ENCODE data around the gene NEUROG3. TPM values are rescaled to one million over a fixed set of nuclear protein-coding genes. Genes with fewer than 3 reads are reported as not detected.

NEUROG3 gene
- total and polyA plus RNA-seq, 2 of the 8 experiments (the other 6 are each of a cell fraction or from before 2014, with no cell fraction given): 0.45 TPM; not detected in 1

GRCh38 chr10:69584624-69585023, 11.4 kb upstream of the NEUROG3 start:
- H3K23me2 ChIP-seq (ENCODE audit: low read depth, low read length): peaks cover 2% of the 10 kb centered on the region; the same call in 1 of the 2 replicates
- no peaks in the 10 kb centered on the region for H3K79me2 ChIP-seq (ENCODE audit: control insufficient read depth in 1 of 2, insufficient read depth in 2 of 2, low read length in 2 of 2)
- no peak overlapping the region for H4K5ac ChIP-seq (ENCODE audit: insufficient read length, low read depth, low read length)
- H2BK5ac ChIP-seq (ENCODE audit: low read depth, low read length): no peak overlapping the region
- no peak overlapping the region for H4K8ac ChIP-seq (ENCODE audit: extremely low read depth, insufficient read depth, low read length)
- FAIRE-seq: no peak
- H3K9ac ChIP-seq (replicated peaks in 1 of 4; ENCODE audit: extremely low read depth in 1 of 4, low read depth in 3 of 4, low read length in 3 of 4): no peak overlapping the region
- H2BK12ac ChIP-seq (ENCODE audit: low read depth, low read length): no peak overlapping the region
- peaks cover 17 to 34% (median 25%) of the 10 kb centered on the region in 4 experiments for H3K27me3 ChIP-seq (replicated peaks in 1 of 4; ENCODE audit: control insufficient read depth in 3 of 4, extremely low read depth in 1 of 4, insufficient read depth in 3 of 4, low read length in 3 of 4)
- no peak overlapping the region for H2BK15ac ChIP-seq (ENCODE audit: low read length)
- DNase-seq (ENCODE audit: low read depth in 1 of 2, low spot score in 2 of 2): no peak
- no peak overlapping the region for H2AK5ac ChIP-seq (ENCODE audit: low read depth, low read length)
- no peak overlapping the region for H3K23ac ChIP-seq (ENCODE audit: insufficient read length)
- no peak overlapping the region for H3K27ac ChIP-seq (ENCODE audit: low read depth, low read length)
- no peak overlapping the region for H3K4ac ChIP-seq (replicated peaks; ENCODE audit: insufficient read length, low read depth, low read length)
- no peak overlapping the region for H4K91ac ChIP-seq (replicated peaks; ENCODE audit: insufficient read length, low read length)
- H3K4me2 ChIP-seq (ENCODE audit: insufficient read depth in 1 of 2, low read depth in 2 of 2, low read length in 2 of 2): no peak overlapping the region
- peaks cover 0 to 4% of the 10 kb centered on the region in 2 experiments; a peak in 1 of 4 replicates for H3K9me3 ChIP-seq (ENCODE audit: insufficient read depth in 2 of 2, low read depth in 1 of 2, low read length in 1 of 2)
- H3K18ac ChIP-seq (ENCODE audit: extremely low read depth, low read length): no peak overlapping the region
- no peak overlapping the region for H2BK120ac ChIP-seq (replicated peaks; ENCODE audit: low read depth, low read length)
- no peaks in the 10 kb centered on the region for H3K79me1 ChIP-seq (ENCODE audit: low read depth, low read length)
- H3K4me3 ChIP-seq (ENCODE audit: extremely low read depth in 1 of 4, insufficient read depth in 2 of 4, low read depth in 3 of 4, low read length in 4 of 4): no peak overlapping the region
- POLR2A ChIA-PET (ENCODE audit: partially characterized antibody): interaction anchor here (1.7 kb wide), 1 partner anchor 53 kb away, joined by 3 read pairs; no protein-coding TSS in a partner anchor
- no peaks in the 10 kb centered on the region for H3K36me3 ChIP-seq (ENCODE audit: control insufficient read depth in 2 of 4, insufficient read depth in 4 of 4, low read length in 3 of 4)
- no peak overlapping the region for H3K14ac ChIP-seq (ENCODE audit: insufficient read length)
- WGBS, 2 experiments (ENCODE audit: extremely low coverage in 1 of 2, insufficient coverage in 1 of 2, insufficient read length in 1 of 2, insufficient replicate concordance in 2 of 2, low coverage in 1 of 2, low lambda C conversion rate in 2 of 2, missing lambda C conversion rate in 1 of 2): 93% methylated on average over 3 of the region's 3 CpGs; no CpG with 5 or more reads in 1 of the 2 experiments
- no peak overlapping the region for H3K56ac ChIP-seq (replicated peaks; ENCODE audit: insufficient read length, low read depth, low read length)
- no peak overlapping the region for H2AFZ ChIP-seq (ENCODE audit: low read length)
- CTCF ChIA-PET (ENCODE audit: partially characterized antibody): interaction anchor here (0.8 to 47.4 kb wide), 7 partner anchors 9 to 68 kb away, joined by 3 to 578 read pairs (median 4); partner anchors contain the start of gene NEUROG3
- H3K4me1 ChIP-seq (replicated peaks in 1 of 4; ENCODE audit: control insufficient read depth in 3 of 4, insufficient read depth in 4 of 4, low read length in 3 of 4): no peaks in the 10 kb centered on the region; a peak in 1 of 7 replicates
- peaks cover 0 to 4% of the 10 kb centered on the region in 2 experiments for H4K20me1 ChIP-seq (replicated peaks in 1 of 2; ENCODE audit: control insufficient read depth in 1 of 2, insufficient read depth in 2 of 2, low read length in 2 of 2)
- no peak overlapping the region for H2BK20ac ChIP-seq (ENCODE audit: low read length)
- TF ChIP-seq ATF2 (IDR thresholded peaks at IDR 0.05; ENCODE audit: low read length) (no peak), BACH1 (IDR thresholded peaks at IDR 0.05; ENCODE audit: low read length) (no peak), ATF3 (IDR thresholded peaks at IDR 0.05; ENCODE audit: insufficient read depth, low read depth, low read length) (no peak), CTBP2 (IDR thresholded peaks at IDR 0.05; ENCODE audit: borderline replicate concordance, insufficient read depth, insufficient read length, low read length) (no peak), TEAD4 (IDR thresholded peaks at IDR 0.05; ENCODE audit: low read depth, low read length) (no peak), KDM1A (IDR thresholded peaks at IDR 0.05; ENCODE audit: borderline replicate concordance, low read length) (no peak), E2F6 (IDR thresholded peaks at IDR 0.05) (no peak), RAD21 (IDR thresholded peaks at IDR 0.05 in 1 of 2, conservative IDR thresholded peaks at IDR 0.05 in 1 of 2; ENCODE audit: low read depth in 2 of 2, low read length in 2 of 2) (no peak), ZNF274 (IDR thresholded peaks at IDR 0.05; ENCODE audit: borderline replicate concordance, extremely low read depth, low read length) (no peak)
